B cell (primary cell): Measurements from ENCODE around the gene CPA1. TPM values are rescaled to one million over a fixed set of nuclear protein-coding genes. Genes with fewer than 3 reads are reported as not detected.

Experiments used
- ATAC-seq: fragments of 200-7000 bp; cut with Tn5 transposase; one replicate; pipeline ENCODE4 v1.10.0; 2021; ENCODE audit warnings: low read depth, mild to moderate bottlenecking, moderate number of reproducible peaks, moderate library complexity
- CTCF ChIA-PET: fragments of 350-600 bp; sonication (Branson Sonifier 250); formaldehyde crosslinking; loops from one replicate; lab custom pipeline; 2021; ENCODE audit warnings: antibody characterized with exemption, inconsistent platforms; lab: Charles Lee
- POLR2A ChIA-PET: fragments of 350-600 bp; sonication (Branson Sonifier 250); formaldehyde crosslinking; loops from one replicate; lab custom pipeline; 2021; ENCODE audit warnings: antibody characterized with exemption; lab: Charles Lee
- DNase-seq: peaks from one replicate; pipeline ENCODE4 v3.0.0; 2013
- H2AFZ ChIP-seq: 2 replicates; pipeline ENCODE4 v1.6.1; 2012; ENCODE audit warnings: mild to moderate bottlenecking, low read depth, low read length; ENCODE audit not compliant: insufficient read depth, poor library complexity, severe bottlenecking
- H3K27ac ChIP-seq, 2 donors: 1 replicate in 1 of 2; 2 replicates in 1 of 2; pipeline ENCODE4 v1.5.1; 2012 to 2013; ENCODE audit warnings: low read length in 2 of 2, mild to moderate bottlenecking in 2 of 2, moderate library complexity in 1 of 2
- H3K27me3 ChIP-seq, 4 experiments: fragments of 200-600 bp in 1 of 4; sonication (generic) in 1 of 4; replicated peaks in 1 of 4; 1 replicate in 2 of 4; 2 replicates in 2 of 4; pipeline versions ENCODE4 v1.6.1 to v1.7.0; 2013 to 2016; ENCODE audit warnings: low read length in 3 of 4, mild to moderate bottlenecking in 2 of 4, mixed read lengths in 1 of 4, moderate library complexity in 1 of 4; ENCODE audit not compliant: insufficient read depth in 4 of 4, control insufficient read depth in 3 of 4; ENCODE audit errors: control extremely low read depth in 1 of 4
- H3K36me3 ChIP-seq, 2 experiments: replicated peaks in 1 of 2; 1 replicate in 1 of 2; 2 replicates in 1 of 2; pipeline versions ENCODE4 v1.6.1 to v1.7.1; 2013; ENCODE audit warnings: low read length in 1 of 2; ENCODE audit not compliant: insufficient read depth in 2 of 2, control insufficient read depth in 1 of 2; ENCODE audit errors: control extremely low read depth in 1 of 2, extremely low read depth in 1 of 2
- H3K4me1 ChIP-seq, 2 donors: fragments of 200-600 bp in 1 of 2; sonication (generic) in 1 of 2; 1 replicate in 1 of 2; 2 replicates in 1 of 2; pipeline versions ENCODE4 v1.5.1 to v1.6.1; 2013 to 2017; ENCODE audit warnings: low read length in 2 of 2; ENCODE audit not compliant: control insufficient read depth in 2 of 2, insufficient read depth in 2 of 2
- H3K4me2 ChIP-seq: replicated peaks from 2 replicates; pipeline ENCODE3; 2012; ENCODE audit warnings: mild to moderate bottlenecking, low read depth, low read length; ENCODE audit not compliant: poor library complexity, severe bottlenecking
- H3K4me3 ChIP-seq, 5 experiments: fragments of 200-600 bp in 1 of 5; sonication (generic) in 1 of 5; 1 replicate in 3 of 5; 2 replicates in 2 of 5; pipeline versions ENCODE4 v1.5.1 to v1.7.0; 2011 to 2016; ENCODE audit warnings: low read length in 4 of 5, mild to moderate bottlenecking in 4 of 5, low read depth in 2 of 5, control low read depth in 1 of 5, moderate library complexity in 1 of 5; ENCODE audit not compliant: insufficient read depth in 1 of 5; ENCODE audit errors: control extremely low read depth in 1 of 5, extremely low read depth in 1 of 5
- H3K79me2 ChIP-seq: fragments of 200-600 bp; sonication (generic); one replicate; pipeline ENCODE4 v1.6.0; 2016; ENCODE audit warnings: low read length; ENCODE audit not compliant: control insufficient read depth, insufficient read depth
- H3K9ac ChIP-seq: fragments of 200-600 bp; sonication (generic); 2 replicates; pipeline ENCODE4 v1.6.1; 2017; ENCODE audit warnings: mild to moderate bottlenecking, low read length, moderate library complexity
- H3K9me3 ChIP-seq, 3 donors: one replicate each; pipeline versions ENCODE4 v1.6.1 to v1.7.1; 2013; ENCODE audit warnings: low read length in 2 of 3; ENCODE audit not compliant: control insufficient read depth in 2 of 3, insufficient read depth in 1 of 3; ENCODE audit errors: control extremely low read depth in 1 of 3
- H4K20me1 ChIP-seq: 2 replicates; pipeline ENCODE4 v1.6.0; 2012; ENCODE audit warnings: mild to moderate bottlenecking, low read length; ENCODE audit not compliant: insufficient read depth, control insufficient read depth, poor library complexity, severe bottlenecking
- H3K27ac Mint-ChIP-seq: one replicate; pipeline ENCODE4 v1.8.0; 2021; ENCODE audit warnings: mixed read lengths
- H3K27me3 Mint-ChIP-seq: one replicate; pipeline ENCODE4 v1.8.0; 2021; ENCODE audit warnings: mixed read lengths
- H3K4me1 Mint-ChIP-seq: one replicate; pipeline ENCODE4 v1.8.0; 2021; ENCODE audit warnings: mixed read lengths
- H3K4me3 Mint-ChIP-seq: one replicate; pipeline ENCODE4 v1.8.0; 2021; ENCODE audit warnings: mixed read lengths
- H3K9me3 Mint-ChIP-seq: one replicate; pipeline ENCODE4 v1.8.0; 2022; ENCODE audit warnings: mixed read lengths; ENCODE audit not compliant: insufficient read depth
- CTCF ChIP-seq: fragments of 200-600 bp; IDR thresholded peaks from one replicate; pipeline ENCODE4 v1.8.0; 2022; ENCODE audit warnings: antibody characterized with exemption, mild to moderate bottlenecking
- EZH2 ChIP-seq: IDR thresholded peaks from 2 replicates; pipeline ENCODE4 v1.6.1; 2012; ENCODE audit warnings: borderline replicate concordance, low read depth, mild to moderate bottlenecking, moderate library complexity, low read length; ENCODE audit not compliant: insufficient read depth, poor library complexity, severe bottlenecking
- WGBS: methylation state at CpG from one replicate; pipeline ENCODE4 v1.1.5; 2013; ENCODE audit warnings: missing lambda C conversion rate; ENCODE audit not compliant: insufficient coverage; 5-methylcytosine and 5-hydroxymethylcytosine counted together
- intact Hi-C: fragments of 100-400 bp; cut with micrococcal nuclease; formaldehyde crosslinking; loops from one replicate; pipeline ENCODE4 v1.10.0; 2022
- polyA plus RNA-seq: library from polyadenylated mRNA; depleted of rRNA; stranded (reverse); fragments of >200 nt; gene quantifications from 2 replicates; pipeline ENCODE4 v1.2.3, GENCODE V29; 2012
- total RNA-seq, 2 donors: library from RNA; stranded (reverse); fragments of 120-200 nt in 1 of 2; gene quantifications; 1 replicate in 1 of 2; 2 replicates in 1 of 2; pipeline versions ENCODE4 v1.2.3 to v1.2.4, GENCODE V29; 2013 to 2022

Gene CPA1
- total and polyA plus RNA-seq, 2 donors (not counting 1 experiment from before 2014, with no cell fraction given) = not detected

GRCh38 chr7:130381468-130382312 lies 1.4 kb downstream of the CPA1 start:
- Histone ChIP-seq H3K27me3 (no peaks in the 10 kb centered on the region), H3K27ac (no peak overlapping the region), H3K4me2 (no peak overlapping the region), H2AFZ (no peak overlapping the region), H3K79me2 (no peaks in the 10 kb centered on the region), H3K4me1 (no peaks in the 10 kb centered on the region), H4K20me1 (no peaks in the 10 kb centered on the region), H3K36me3 (no peaks in the 10 kb centered on the region), H3K9me3 (peaks cover 0 to 16% (median 0%) of the 10 kb centered on the region in 3 donors), H3K9ac (no peak overlapping the region), H3K4me3 (no peak overlapping the region)
- TF ChIP-seq CTCF = no peak
- TF ChIP-seq EZH2 = no peak
- no peak overlapping the region for H3K27ac Mint-ChIP-seq
- DNase-seq (no peak), ATAC-seq (no peak)
- CTCF ChIA-PET = no interaction called here
- POLR2A ChIA-PET = interaction anchor here (0.5 kb wide), 1 partner anchor 238 kb away, joined by 3 read pairs; no protein-coding TSS in a partner anchor
- intact Hi-C loops = no loop called here
- H3K9me3 Mint-ChIP-seq = peaks cover under 1% of the 10 kb centered on the region
- 97% methylated on average over 31 of the region's 41 CpGs for WGBS
- no peak overlapping the region for H3K4me3 Mint-ChIP-seq
- H3K4me1 Mint-ChIP-seq = no peaks in the 10 kb centered on the region
- no peaks in the 10 kb centered on the region for H3K27me3 Mint-ChIP-seq
